Liver (tissue), 3 donors: ENCODE measurements around the gene LRRC70.

Experiments used
- CTCF ChIP-seq: fragments of 150-350 bp; IDR thresholded peaks from 2 replicates; pipeline ENCODE4 v1.5.1; 2017; ENCODE audit warnings: improper control_type of control experiment, low read depth, low read length; ENCODE audit not compliant: missing input control
- EGR1 ChIP-seq, 2 donors: IDR thresholded peaks; 2 replicates each; pipeline ENCODE4 v1.6.1; 2016 to 2018; ENCODE audit warnings: antibody characterized with exemption in 2 of 2, low read depth in 2 of 2
- FOXA1 ChIP-seq: IDR thresholded peaks from 2 replicates; pipeline ENCODE4 v1.6.1; 2016; ENCODE audit warnings: antibody characterized with exemption
- GABPA ChIP-seq, 2 donors: IDR thresholded peaks in 1 of 2; conservative IDR thresholded peaks in 1 of 2; 2 replicates each; pipeline ENCODE4 v1.6.1; 2016; ENCODE audit warnings: antibody characterized with exemption in 2 of 2, mild to moderate bottlenecking in 1 of 2, moderate library complexity in 1 of 2
- MAX ChIP-seq: IDR thresholded peaks from 2 replicates; pipeline ENCODE4 v1.6.1; 2016; ENCODE audit warnings: antibody characterized with exemption
- RAD21 ChIP-seq, 2 donors: IDR thresholded peaks; 2 replicates each; pipeline ENCODE4 v1.6.1; 2016; ENCODE audit warnings: antibody characterized with exemption in 2 of 2, mild to moderate bottlenecking in 2 of 2
- REST ChIP-seq: IDR thresholded peaks from 2 replicates; pipeline ENCODE4 v1.6.1; 2016; ENCODE audit warnings: antibody characterized with exemption, mild to moderate bottlenecking
- RXRA ChIP-seq, 2 donors: IDR thresholded peaks; 2 replicates each; pipeline ENCODE4 v1.6.1; 2017 to 2018; ENCODE audit warnings: antibody characterized with exemption in 2 of 2, mild to moderate bottlenecking in 1 of 2
- SP1 ChIP-seq: IDR thresholded peaks from 2 replicates; pipeline ENCODE4 v1.6.1; 2018; ENCODE audit warnings: antibody characterized with exemption, mild to moderate bottlenecking
- TAF1 ChIP-seq: conservative IDR thresholded peaks from 2 replicates; pipeline ENCODE4 v1.6.1; 2016; ENCODE audit warnings: antibody characterized with exemption, mild to moderate bottlenecking
- ZBTB33 ChIP-seq: IDR thresholded peaks from 2 replicates; pipeline ENCODE4 v1.6.1; 2016; ENCODE audit warnings: antibody characterized with exemption
- donor health status: healthy.
- donor health status: healthy.

- TF ChIP-seq CTCF (no peak), MAX (no peak), RXRA (IDR thresholded peaks at IDR 0.05) (no peak), ZBTB33 (no peak), RAD21 (IDR thresholded peaks at IDR 0.05) (no peak), REST (no peak), GABPA (IDR thresholded peaks at IDR 0.05 in 1 of 2, conservative IDR thresholded peaks at IDR 0.05 in 1 of 2) (no peak), FOXA1 (no peak), EGR1 (IDR thresholded peaks at IDR 0.05; ENCODE audit: low read depth in 2 of 2) (no peak), SP1 (no peak), TAF1 (no peak)
Observed at GRCh38 chr5:62538017-62538942, 40.3 kb upstream of the LRRC70 start.
